HG03378 (cell line): ENCODE measurements around the gene MIPEP.
"Not testable (repeated sequence)": the region's sequence is repeated elsewhere in the genome, so short reads cannot be mapped to it uniquely, and the experiment has no call there.

Experiments used
- ATAC-seq: cut with Tn5 transposase; IDR thresholded peaks from one replicate; pipeline ENCODE4 v1.9.1; 2021; ENCODE audit warnings: mild to moderate bottlenecking, moderate library complexity; ENCODE audit not compliant: unreplicated experiment

MIPEP gene

DNA sequence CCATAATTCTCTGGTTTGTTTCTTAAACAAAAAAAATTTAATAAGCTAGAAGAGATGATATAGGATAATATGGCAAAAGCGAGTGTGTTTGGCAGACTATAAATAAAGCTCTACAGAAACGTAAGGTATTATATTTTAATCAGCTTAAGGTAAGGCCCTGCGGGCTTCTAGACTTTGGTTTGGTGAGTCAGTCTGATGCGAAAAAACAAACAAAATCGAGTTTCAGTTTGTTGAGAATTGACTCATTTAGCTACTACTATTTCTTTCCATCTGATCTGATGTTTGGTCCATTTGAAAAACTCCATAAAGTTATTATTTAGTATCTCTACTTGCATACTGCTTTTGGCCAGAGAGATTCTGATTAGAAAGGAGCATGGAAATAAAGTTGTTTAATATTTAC is 138.0 kb downstream of the MIPEP start:
- peak; percentile 43 for ATAC-seq

DNA sequence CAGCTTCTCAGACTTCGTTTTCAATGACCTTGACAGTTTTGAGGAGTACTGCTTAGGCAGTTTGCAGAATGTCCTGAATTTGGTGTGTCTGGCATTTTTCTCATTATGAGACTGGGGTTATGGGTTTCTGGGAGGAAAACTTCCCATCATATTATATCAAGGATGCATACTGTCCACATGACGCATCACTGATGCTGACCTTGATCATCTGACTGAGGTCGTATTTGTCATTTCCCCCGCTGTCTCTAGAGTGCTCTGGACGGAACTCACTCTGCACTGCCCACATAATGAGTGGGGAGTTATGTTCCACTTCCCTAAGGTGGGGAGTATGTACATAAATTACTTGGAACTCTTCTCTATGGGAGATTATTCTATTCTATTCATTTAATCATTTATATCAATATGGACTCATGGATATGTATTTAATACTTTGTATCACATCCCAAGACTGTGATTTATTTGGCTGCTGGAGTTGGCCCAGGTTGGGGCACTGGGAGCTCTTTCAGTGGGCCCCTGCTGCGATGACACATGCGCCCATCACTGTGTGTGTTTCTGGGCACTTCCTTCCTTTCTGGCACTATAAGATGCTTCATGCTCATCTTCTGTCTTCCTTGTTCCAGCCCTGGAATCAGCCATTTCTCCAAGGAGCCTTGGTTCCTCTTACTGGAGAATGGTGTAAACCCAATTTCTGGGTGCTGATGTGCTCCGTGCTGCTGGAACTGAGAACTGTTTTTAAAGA is 138.6 kb downstream of the MIPEP start:
- ATAC-seq: no peak

- ATAC-seq: no peak
Observed at GRCh38 chr13:23749288-23749873, 139.8 kb downstream of the MIPEP start.

DNA sequence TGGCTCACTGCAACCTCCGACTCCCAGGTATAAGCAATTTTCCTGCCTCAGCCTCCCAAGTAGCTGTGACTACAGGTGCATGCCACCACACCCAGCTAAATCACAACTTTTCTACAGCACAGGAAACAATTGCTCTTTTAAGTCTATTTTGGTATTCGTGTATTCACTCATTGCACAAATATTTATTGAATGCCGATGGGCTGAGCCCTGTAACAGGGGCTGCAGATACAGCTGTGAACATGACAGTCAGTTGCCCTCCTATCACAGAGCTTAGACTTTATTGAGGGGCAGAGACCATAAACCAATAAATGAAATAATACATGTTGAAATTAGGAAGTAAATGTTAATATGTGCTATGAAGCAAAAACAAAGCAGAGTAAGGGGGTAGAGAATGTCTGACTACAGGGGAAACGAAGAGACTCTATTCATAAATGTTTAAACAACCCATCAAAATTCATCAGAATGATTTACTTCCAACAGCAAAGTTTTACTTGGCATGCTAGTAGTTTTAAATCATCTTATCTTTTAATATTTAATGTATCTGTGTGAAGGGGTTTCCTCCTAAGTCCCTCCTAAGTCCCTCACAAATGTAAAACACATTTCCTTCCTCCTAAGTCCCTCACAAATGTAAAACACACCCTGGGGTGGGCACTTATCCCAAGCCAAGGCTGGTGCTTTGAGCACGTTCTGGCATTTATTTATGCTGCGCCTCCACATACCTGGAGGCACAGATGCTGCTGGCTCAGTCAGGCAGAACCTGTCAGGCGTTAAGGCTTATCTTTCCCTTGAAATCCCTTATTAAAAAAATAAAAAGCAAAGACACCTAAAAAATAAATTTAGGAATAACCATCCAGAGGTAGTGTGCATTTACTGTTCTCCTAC is 140.8 kb downstream of the MIPEP start:
- ATAC-seq: no peak

- not testable (repeated sequence) for ATAC-seq
Observed at GRCh38 chr13:23746141-23746540, 143.1 kb downstream of the MIPEP start.

GRCh38 chr13:23744315-23744714 is 144.9 kb downstream of the MIPEP start:
- ATAC-seq: no peak

- ATAC-seq: no peak
Observed at GRCh38 chr13:23743278-23744076, 145.7 kb downstream of the MIPEP start.

DNA sequence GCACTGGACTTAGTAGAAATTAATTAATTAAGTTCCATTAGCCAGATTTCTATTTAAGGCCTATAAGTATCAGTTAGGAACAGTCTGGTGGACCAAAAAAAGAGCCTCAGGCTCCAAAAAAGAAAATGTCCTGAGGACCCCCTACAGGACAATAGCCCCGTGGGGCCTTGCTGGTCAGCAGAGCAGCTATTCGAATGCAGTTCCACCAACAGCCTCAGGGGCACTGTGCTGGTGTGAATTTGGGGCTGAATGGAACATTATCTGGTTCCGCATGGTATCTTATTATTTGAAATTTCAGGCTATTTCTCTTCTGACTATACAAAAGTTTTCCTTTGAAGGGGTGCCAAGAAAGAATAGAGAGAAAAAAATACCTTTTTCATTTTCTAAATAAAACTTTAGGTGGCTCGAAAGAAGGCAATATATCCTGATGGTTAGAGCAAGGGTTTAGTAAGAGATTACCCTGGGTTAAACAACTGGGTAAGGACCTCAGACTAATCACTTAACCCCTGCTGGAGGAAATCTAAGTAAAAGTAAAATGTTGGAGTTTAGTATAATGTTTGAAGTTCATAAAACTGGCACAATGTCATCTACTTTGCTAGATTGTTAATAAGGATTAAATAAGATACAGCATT is 147.2 kb downstream of the MIPEP start:
- no peak for ATAC-seq

- no peak for ATAC-seq
Observed at GRCh38 chr13:23740002-23740401, 149.2 kb downstream of the MIPEP start.

DNA sequence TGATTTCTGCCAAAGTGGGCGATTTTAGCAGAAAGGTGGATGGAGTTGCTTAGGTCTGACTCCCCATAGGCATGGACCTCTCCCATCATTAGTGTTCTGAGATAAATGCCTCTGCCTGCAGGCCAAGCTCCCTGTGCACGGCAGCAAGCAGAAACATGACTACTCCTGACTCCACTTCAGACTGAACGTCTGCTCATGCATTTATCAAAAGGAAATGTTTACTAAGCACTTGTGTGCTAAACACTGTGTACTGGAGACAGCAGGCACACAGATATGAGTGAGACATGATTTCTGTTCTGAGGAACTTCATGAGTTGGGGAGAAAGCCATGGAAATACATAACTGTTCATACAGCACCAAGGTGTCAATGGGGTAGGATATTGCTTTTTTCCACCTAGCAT is 149.6 kb downstream of the MIPEP start:
- ATAC-seq: no peak

DNA sequence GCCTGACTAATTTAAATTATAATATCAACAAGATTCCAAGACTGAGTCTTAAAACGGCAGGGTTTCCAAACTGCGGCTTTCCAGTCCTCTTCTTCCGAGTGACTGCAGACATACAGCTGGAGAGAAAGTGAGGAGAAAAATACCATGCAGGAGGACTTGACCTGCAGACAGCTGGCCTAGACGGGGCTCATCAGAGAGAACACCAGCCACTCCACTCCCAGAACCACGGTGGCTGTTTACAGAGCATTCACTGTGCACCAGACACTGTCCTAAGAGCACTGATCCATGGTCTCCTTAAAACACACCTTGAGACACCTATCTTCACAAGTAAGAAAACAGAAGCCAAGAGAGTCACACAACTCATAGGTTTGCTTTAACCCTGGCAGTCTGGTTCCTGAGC is 152.7 kb downstream of the MIPEP start:
- no peak for ATAC-seq

- ATAC-seq: no peak
Observed at GRCh38 chr13:23735329-23735728, 153.9 kb downstream of the MIPEP start.

DNA sequence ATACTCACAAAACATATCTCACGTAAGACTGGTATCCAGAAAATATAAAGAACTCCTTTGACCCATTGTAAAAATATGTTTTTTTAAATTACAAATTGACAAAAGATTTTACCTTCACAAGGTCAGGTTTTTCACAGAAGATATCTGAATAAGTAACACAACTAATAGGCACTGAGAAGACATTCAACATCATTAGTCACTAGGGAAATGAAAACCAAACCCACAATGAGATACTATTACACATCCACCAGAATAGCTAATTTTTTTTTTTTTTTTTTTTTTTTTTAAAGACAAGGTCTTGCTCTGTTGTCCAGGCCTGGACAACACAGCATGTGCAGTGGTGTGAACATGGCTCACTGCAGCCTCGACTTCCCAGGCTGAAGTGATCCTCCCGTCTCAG is 157.5 kb downstream of the MIPEP start:
- no peak for ATAC-seq

DNA sequence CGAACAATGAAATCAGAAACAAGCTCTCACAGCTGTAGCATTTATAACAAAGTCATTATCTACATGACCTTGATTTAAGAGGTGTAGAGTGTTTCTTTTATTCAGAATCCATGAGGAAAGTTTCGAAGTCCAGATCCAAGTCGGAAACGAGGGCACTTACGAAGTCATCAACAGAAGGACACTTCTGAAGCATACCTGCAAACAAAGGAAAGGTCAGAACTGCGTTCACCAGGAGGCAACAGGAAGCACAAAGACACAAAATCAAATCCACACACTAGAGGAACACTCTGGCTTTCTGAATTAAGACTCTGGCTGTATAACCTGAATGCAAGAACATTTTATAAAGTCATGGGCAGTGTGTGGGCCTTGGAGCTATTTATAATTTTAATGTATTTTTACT is 158.9 kb downstream of the MIPEP start:
- ATAC-seq: no peak

GRCh38 chr13:23729531-23729930 is 159.7 kb downstream of the MIPEP start:
- ATAC-seq: no peak

GRCh38 chr13:23728807-23729206 is 160.4 kb downstream of the MIPEP start:
- no peak for ATAC-seq

DNA sequence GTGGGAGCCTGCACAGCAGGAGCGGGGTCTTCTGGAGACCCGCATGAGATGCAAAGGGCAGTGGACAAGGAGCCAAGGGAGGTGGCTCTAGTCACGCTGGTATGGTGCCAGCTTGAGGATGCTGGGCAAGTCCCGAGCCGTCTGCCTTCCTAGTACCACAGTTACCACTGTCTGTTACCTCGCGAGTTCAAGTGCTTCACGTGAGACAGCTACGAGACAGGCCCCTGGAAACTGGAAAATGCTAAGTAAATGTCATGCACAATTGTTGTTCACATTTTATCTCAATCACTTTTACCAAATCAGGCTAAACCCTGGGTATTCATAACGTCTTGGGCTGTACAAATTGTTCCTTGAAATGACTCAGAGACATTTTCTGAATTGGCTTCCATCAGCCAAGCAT is 163.3 kb downstream of the MIPEP start:
- no peak for ATAC-seq

DNA sequence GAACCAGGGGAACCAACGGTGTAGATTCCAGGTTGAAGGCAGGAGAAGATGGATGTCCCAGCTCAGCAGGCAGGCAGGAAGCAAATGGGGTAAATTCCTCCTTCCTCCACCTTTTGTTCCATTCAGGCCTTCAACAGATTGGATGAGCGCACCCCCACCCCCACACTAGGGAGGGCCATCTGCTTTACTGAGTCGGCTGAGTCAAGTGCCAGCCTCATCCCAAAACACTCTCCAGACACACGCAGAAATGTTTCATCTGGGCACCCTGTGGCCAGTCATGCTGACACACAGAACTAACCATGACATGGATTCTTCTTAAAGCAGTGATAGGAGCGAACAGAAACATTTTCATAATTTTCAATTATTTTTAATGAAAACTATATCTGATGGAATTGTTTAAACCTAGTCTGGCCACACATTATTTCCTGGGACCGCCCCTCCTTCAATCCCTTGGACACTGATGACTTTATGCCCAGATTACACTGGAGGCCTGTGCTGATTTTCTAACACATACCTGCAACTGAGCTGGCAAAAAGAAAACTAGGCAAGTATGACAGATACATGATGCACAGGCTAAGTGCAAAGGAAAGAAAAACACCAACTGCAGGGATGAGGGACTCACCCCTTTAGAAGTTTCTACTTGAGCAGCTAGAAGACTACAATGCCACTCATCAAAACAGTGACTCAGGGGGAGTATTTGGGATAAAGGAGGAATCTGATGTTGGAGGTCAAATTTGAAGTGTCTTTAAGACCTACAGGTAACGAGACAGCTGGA is 164.8 kb downstream of the MIPEP start:
- ATAC-seq: no peak

GRCh38 chr13:23723471-23723870 is 165.7 kb downstream of the MIPEP start:
- ATAC-seq: no peak
